Measurements from ENCODE around the gene RPLP2. TPM values are rescaled to one million over a fixed set of nuclear protein-coding genes. Genes with fewer than 3 reads are reported as not detected.

The RPLP2 gene
- total and polyA plus RNA-seq, 4 donors = 441 to 2,648 (median 1,513) TPM

DNA sequence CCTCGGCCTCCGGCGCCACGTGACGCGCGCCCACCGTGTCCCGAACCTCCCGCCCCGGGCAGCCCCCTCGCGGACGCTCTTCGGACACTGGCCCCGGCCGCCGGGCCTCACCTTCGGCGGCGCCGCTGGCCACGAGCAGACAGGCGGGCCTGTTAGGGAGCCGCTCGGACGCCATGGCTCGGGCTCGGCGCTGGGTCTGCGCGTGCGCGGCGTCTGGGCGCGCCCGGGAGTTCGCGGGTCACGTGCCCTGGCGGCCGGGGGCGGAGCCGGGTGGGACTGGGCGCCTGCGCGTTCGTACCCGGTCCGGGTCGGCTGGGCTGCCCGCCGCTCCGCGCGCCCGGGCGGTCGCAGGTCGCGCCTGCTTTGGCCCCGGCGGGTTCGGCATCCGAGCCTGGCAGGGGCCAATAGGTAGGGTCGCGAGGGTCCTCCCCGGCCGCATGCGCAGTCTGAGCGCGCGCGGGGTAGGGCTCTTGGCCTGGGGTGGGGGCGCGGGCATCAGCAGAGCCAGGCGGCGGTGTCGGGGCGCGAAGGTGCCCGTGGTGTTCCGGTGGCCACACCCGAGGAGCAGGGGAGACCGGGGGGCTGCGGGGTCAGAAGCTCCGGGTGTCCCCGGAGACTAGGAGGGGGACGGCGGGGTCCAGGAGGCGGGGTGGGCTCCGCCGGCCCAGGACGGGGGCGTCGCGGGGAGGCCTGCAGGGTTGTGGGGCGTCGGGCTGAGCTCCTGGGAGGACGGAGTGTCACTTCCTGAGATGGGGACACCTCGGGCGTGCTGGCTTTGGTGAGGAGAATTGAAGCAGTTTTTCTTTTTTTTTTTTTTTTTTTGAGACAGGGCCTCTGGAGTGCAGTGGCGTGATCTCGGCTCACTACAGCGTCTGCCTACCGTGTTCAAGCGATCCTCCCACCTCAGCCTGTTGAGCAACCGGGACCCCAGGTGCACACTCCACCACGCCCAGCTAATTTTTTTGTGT, 32.2 kb upstream of the RPLP2 start, which contains the start of gene GATD1:
Gene GATD1, minus strand, starts transcription at position 200 of the 968 bp plus-strand sequence. Its CDS starts 25 bp downstream, at position 175.
- H3K9me3 ChIP-seq (ENCODE audit: control insufficient read depth in 4 of 4, insufficient read depth in 3 of 4, low read length in 3 of 4) = no peaks in the 10 kb centered on the region
- TF ChIP-seq, protein P1, sequence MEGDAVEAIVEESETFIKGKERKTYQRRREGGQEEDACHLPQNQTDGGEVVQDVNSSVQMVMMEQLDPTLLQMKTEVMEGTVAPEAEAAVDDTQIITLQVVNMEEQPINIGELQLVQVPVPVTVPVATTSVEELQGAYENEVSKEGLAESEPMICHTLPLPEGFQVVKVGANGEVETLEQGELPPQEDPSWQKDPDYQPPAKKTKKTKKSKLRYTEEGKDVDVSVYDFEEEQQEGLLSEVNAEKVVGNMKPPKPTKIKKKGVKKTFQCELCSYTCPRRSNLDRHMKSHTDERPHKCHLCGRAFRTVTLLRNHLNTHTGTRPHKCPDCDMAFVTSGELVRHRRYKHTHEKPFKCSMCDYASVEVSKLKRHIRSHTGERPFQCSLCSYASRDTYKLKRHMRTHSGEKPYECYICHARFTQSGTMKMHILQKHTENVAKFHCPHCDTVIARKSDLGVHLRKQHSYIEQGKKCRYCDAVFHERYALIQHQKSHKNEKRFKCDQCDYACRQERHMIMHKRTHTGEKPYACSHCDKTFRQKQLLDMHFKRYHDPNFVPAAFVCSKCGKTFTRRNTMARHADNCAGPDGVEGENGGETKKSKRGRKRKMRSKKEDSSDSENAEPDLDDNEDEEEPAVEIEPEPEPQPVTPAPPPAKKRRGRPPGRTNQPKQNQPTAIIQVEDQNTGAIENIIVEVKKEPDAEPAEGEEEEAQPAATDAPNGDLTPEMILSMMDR (IDR thresholded peaks at IDR 0.05; ENCODE audit: control extremely low read depth, extremely low read depth) = no peak
- peaks cover 0 to 19% (median 3%) of the 10 kb centered on the region in 5 donors for H3K4me1 ChIP-seq (ENCODE audit: control insufficient read depth in 5 of 5, insufficient read depth in 5 of 5, low read length in 5 of 5)
- peak; percentile 92 for ATAC-seq (ENCODE audit: insufficient read depth, low FRiP score)
- peak within 1 kb of the TSS; percentile 76 to 79 for H3K27ac ChIP-seq (ENCODE audit: low read depth in 1 of 2, low read length in 1 of 2)
- no peaks in the 10 kb centered on the region for H3K27me3 ChIP-seq (ENCODE audit: control insufficient read depth in 3 of 3, insufficient read depth in 3 of 3, low read length in 2 of 3)
- peak; percentile 91 to 93 (median 93) for DNase-seq
- peak within 1 kb of the TSS in 1 of 2 donors; percentile 23 for H3K9ac ChIP-seq (ENCODE audit: insufficient read depth in 1 of 2, low read length in 2 of 2)
- 1% methylated on average over 95 to 110 of the region's 110 CpGs for WGBS, 2 donors
- peaks cover 0 to 12% (median 4%) of the 10 kb centered on the region in 4 donors for H3K36me3 ChIP-seq (ENCODE audit: control insufficient read depth in 4 of 4, insufficient read depth in 4 of 4, low read length in 4 of 4)
- H3K4me3 ChIP-seq = peak within 1 kb of the TSS; percentile 83

DNA sequence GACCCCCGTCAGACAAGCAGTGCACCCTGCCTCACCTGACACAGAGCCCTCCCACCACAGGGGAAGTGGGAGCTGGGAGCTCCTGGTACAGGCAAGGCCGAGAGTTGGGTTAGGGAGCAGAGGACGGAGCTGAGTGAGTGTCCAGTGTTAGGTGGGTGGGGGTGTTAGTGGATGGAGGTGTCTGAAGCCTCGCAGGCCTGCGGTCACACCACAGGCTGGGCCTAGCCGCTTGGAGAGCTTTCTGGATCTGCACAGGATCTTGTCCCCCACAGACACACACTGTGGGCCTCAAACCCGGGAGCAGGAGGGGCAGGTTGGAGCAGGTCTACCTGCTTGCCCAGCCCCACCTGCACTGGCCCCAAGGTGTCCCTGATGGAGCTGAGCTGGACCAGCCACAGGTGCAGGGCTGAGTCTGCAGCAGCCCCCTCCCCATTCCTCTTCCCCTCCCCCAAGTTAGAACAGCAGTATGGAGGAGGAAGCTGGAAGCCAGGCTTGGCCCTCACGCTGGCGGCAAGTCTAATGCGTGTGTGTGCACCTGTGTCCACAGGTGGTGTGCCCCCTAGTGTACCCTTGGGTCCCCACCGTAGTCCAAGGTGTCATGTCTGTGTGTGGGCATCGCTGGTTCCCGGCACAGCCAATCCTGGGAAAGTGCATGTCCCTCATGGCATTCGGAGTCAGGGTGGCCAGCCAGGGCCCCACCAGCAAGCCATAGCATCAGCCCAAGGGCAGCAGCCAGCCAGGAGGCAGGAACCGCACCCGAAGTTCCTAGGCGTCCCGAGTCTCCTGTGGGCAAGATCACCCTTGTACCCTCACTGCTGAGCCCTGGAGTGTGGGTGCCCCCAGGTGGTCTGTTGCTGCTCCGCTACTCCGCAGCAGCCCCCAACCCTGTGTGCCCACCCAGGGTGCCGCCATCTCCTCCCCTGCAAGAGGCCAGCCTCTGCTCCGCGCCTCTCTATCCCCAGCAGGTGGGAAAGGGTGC, 30.5 kb upstream of the RPLP2 start:
- Histone ChIP-seq H3K27me3 (ENCODE audit: control insufficient read depth in 3 of 3, insufficient read depth in 3 of 3, low read length in 2 of 3) (no peaks in the 10 kb centered on the region), H3K4me3 (no peak overlapping the region), H3K9ac (ENCODE audit: insufficient read depth in 1 of 2, low read length in 2 of 2) (no peak overlapping the region), H3K36me3 (ENCODE audit: control insufficient read depth in 4 of 4, insufficient read depth in 4 of 4, low read length in 4 of 4) (no peaks in the 10 kb centered on the region), H3K4me1 (ENCODE audit: control insufficient read depth in 5 of 5, insufficient read depth in 5 of 5, low read length in 5 of 5) (peaks cover 0 to 23% (median 10%) of the 10 kb centered on the region in 5 donors), H3K27ac (ENCODE audit: low read depth in 1 of 2, low read length in 1 of 2) (no peak overlapping the region), H3K9me3 (ENCODE audit: control insufficient read depth in 4 of 4, insufficient read depth in 3 of 4, low read length in 3 of 4) (no peaks in the 10 kb centered on the region)
- ATAC-seq (ENCODE audit: insufficient read depth, low FRiP score) (no peak), DNase-seq (no peak)
- WGBS, 2 donors = 93 to 95% methylated on average over 23 of the region's 23 CpGs
- TF ChIP-seq, protein P1 (IDR thresholded peaks at IDR 0.05; ENCODE audit: control extremely low read depth, extremely low read depth) = no peak

DNA sequence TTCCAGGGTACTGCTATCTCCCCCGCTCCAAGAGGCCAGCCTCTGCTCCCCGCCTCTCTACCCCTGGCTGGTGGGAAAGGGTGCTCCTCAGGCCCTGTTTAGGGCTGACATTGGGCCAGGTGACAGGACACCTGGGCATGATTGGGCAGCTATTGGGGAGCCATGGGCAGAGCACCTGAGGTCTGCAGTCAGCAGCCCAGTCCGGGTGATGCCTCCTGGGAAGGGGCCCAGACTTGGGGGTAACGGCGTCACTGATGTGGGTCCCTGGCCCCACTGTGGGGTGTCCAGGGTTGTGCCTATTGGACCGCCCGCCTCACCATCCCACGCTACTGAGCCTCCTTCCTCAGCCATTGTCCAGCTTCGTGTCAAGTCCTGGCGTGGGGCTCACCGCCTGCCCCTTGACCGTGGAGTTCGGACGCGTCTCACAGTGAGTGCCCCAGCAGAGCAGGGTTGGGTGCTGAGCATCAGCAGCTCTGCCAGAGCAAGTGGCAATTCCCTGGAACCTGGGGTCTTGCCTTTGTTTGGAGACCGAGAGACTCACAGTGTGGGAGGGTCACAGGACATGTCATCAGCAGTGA, 29.7 kb upstream of the RPLP2 start:
- peaks cover 0 to 23% (median 10%) of the 10 kb centered on the region in 5 donors for H3K4me1 ChIP-seq (ENCODE audit: control insufficient read depth in 5 of 5, insufficient read depth in 5 of 5, low read length in 5 of 5)
- H3K36me3 ChIP-seq (ENCODE audit: control insufficient read depth in 4 of 4, insufficient read depth in 4 of 4, low read length in 4 of 4) = no peaks in the 10 kb centered on the region
- H3K27me3 ChIP-seq (ENCODE audit: control insufficient read depth in 3 of 3, insufficient read depth in 3 of 3, low read length in 2 of 3) = no peaks in the 10 kb centered on the region
- H3K27ac ChIP-seq (ENCODE audit: low read depth in 1 of 2, low read length in 1 of 2) = no peak overlapping the region
- ATAC-seq (ENCODE audit: insufficient read depth, low FRiP score) (no peak), DNase-seq (no peak)
- 97% methylated on average over 16 of the region's 16 CpGs for WGBS, 2 donors
- TF ChIP-seq, protein P1 (IDR thresholded peaks at IDR 0.05; ENCODE audit: control extremely low read depth, extremely low read depth) = no peak
- no peaks in the 10 kb centered on the region for H3K9me3 ChIP-seq (ENCODE audit: control insufficient read depth in 4 of 4, insufficient read depth in 3 of 4, low read length in 3 of 4)
- no peak overlapping the region for H3K9ac ChIP-seq (ENCODE audit: insufficient read depth in 1 of 2, low read length in 2 of 2)
- H3K4me3 ChIP-seq = no peak overlapping the region

Measured in lung (tissue), 12 donors.